Astrocyte (in vitro differentiated cells and primary cell): ENCODE measurements around the gene SLC9A9.

Experiments used
- CTCF ChIP-seq: IDR thresholded peaks from 2 replicates; pipeline ENCODE4 v1.5.1; 2011; ENCODE audit warnings: low read depth, mild to moderate bottlenecking, inconsistent platforms, low read length, moderate library complexity; ENCODE audit not compliant: insufficient read depth
- EZH2 ChIP-seq: IDR thresholded peaks from 2 replicates; pipeline ENCODE4 v1.6.1; 2012; ENCODE audit warnings: mild to moderate bottlenecking, low read length, inconsistent platforms; ENCODE audit not compliant: insufficient read depth

GRCh38 chr3:143277531-143277930 lies 570.7 kb downstream of the SLC9A9 start:
- TF ChIP-seq CTCF (no peak), EZH2 (no peak)
